Caco-2 (cell line): ENCODE results near the gene SHQ1. TPM values are rescaled to one million over a fixed set of nuclear protein-coding genes. Genes with fewer than 3 reads are reported as not detected.

Source experiments
- BruUV-seq: library from RNA; stranded (reverse); fragments of 400-500 nt; replicated peaks from 2 replicates; lab custom pipeline; 2021; lab: Mats Ljungman, UMichigan
- CTCF ChIA-PET: fragments of 300-600 bp; sonication (Branson Sonifier 250); formaldehyde crosslinking; loops from one replicate; lab custom pipeline; 2022; ENCODE audit warnings: antibody characterized with exemption; lab: Charles Lee
- POLR2A ChIA-PET: fragments of 300-600 bp; sonication (Branson Sonifier 250); formaldehyde crosslinking; loops from one replicate; lab custom pipeline; 2022; ENCODE audit warnings: antibody characterized with exemption; lab: Charles Lee
- DNase-seq, 2 experiments: peaks; one replicate each; pipeline versions ENCODE4 v3.0.0 to v3.0.0-alpha.2; 2020 to 2022
- H3K27me3 ChIP-seq: replicated peaks from 2 replicates; pipeline ENCODE4 v1.6.0; 2011; ENCODE audit warnings: low read length; ENCODE audit not compliant: control insufficient read depth, insufficient read depth
- H3K36me3 ChIP-seq: 2 replicates; pipeline ENCODE4 v1.5.1; 2011; ENCODE audit warnings: low read length; ENCODE audit not compliant: control insufficient read depth, insufficient read depth
- H3K4me1 ChIP-seq: fragments of 250-450 bp; sonication (Bioruptor Pico); 2 replicates; pipeline ENCODE4 v1.5.1; 2020; ENCODE audit warnings: mild to moderate bottlenecking
- H3K4me3 ChIP-seq: 2 replicates; pipeline ENCODE4 v1.5.1; 2011; ENCODE audit warnings: low read depth, mild to moderate bottlenecking, control low read depth, low read length
- H3K9me3 ChIP-seq: fragments of 250-450 bp; sonication (Bioruptor Pico); 2 replicates; pipeline ENCODE4 v1.5.1; 2020; ENCODE audit warnings: mild to moderate bottlenecking, moderate library complexity
- H3K27ac Mint-ChIP-seq: one replicate; pipeline ENCODE4 v1.8.0; 2022; ENCODE audit warnings: mixed read lengths; ENCODE audit not compliant: unreplicated experiment
- H3K27me3 Mint-ChIP-seq: one replicate; pipeline ENCODE4 v1.8.0; 2022; ENCODE audit warnings: mixed read lengths; ENCODE audit not compliant: insufficient read depth, unreplicated experiment
- H3K36me3 Mint-ChIP-seq: one replicate; pipeline ENCODE4 v1.8.0; 2022; ENCODE audit warnings: mild to moderate bottlenecking, mixed read lengths; ENCODE audit not compliant: insufficient read depth, unreplicated experiment
- H3K4me1 Mint-ChIP-seq: one replicate; pipeline ENCODE4 v1.8.0; 2022; ENCODE audit warnings: low read depth, mixed read lengths; ENCODE audit not compliant: unreplicated experiment
- H3K4me3 Mint-ChIP-seq: one replicate; pipeline ENCODE4 v1.8.0; 2022; ENCODE audit warnings: mild to moderate bottlenecking, moderate library complexity, mixed read lengths; ENCODE audit not compliant: unreplicated experiment
- H3K9me3 Mint-ChIP-seq: one replicate; pipeline ENCODE4 v1.8.0; 2022; ENCODE audit warnings: mixed read lengths; ENCODE audit not compliant: unreplicated experiment
- CTCF ChIP-seq, 2 experiments: fragments of 200-600 bp in 1 of 2; IDR thresholded peaks; 1 replicate in 1 of 2; 2 replicates in 1 of 2; pipeline versions ENCODE4 v1.5.1 to v1.8.0; 2011 to 2022; ENCODE audit warnings: antibody characterized with exemption in 1 of 2, control low read depth in 1 of 2, inconsistent platforms in 1 of 2, low read depth in 1 of 2, low read length in 1 of 2, mild to moderate bottlenecking in 1 of 2, moderate library complexity in 1 of 2; ENCODE audit not compliant: insufficient read depth in 1 of 2, severe bottlenecking in 1 of 2, unreplicated experiment in 1 of 2
- intact Hi-C: fragments of 100-400 bp; cut with micrococcal nuclease; formaldehyde crosslinking; loops from one replicate; pipeline ENCODE4 v1.10.0; 2022; ENCODE audit not compliant: unreplicated experiment
- total RNA-seq: library from RNA; stranded (reverse); gene quantifications from 2 replicates; pipeline ENCODE4 v1.2.3, GENCODE V29; 2022

The SHQ1 gene
- total RNA-seq, 1 experiment from 2014 or later, result 18.8 TPM

GRCh38 chr3:72836923-72837322 is 11.3 kb downstream of the SHQ1 start:
- CTCF ChIA-PET, result interaction anchor here (0.7 kb wide), 1 partner anchor 12 kb away, joined by 3 read pairs; no protein-coding TSS in a partner anchor

GRCh38 chr3:72836416-72836815 is 11.8 kb downstream of the SHQ1 start:
- POLR2A ChIA-PET, result no interaction called here
- no peak for DNase-seq
- TF ChIP-seq CTCF (IDR thresholded peaks at IDR 0.05; ENCODE audit: insufficient read depth in 1 of 2, low read depth in 1 of 2, low read length in 1 of 2, severe bottlenecking in 1 of 2, unreplicated experiment in 1 of 2), result no peak
- H3K9me3 Mint-ChIP-seq, result no peaks in the 10 kb centered on the region
- Histone ChIP-seq H3K36me3 (no peaks in the 10 kb centered on the region), H3K9me3 (no peaks in the 10 kb centered on the region), H3K27me3 (no peaks in the 10 kb centered on the region), H3K4me3 (no peak overlapping the region), H3K4me1 (no peaks in the 10 kb centered on the region)
- no TSS peak for BruUV-seq
- intact Hi-C loops, result no loop called here
- H3K4me1 Mint-ChIP-seq, result no peaks in the 10 kb centered on the region
- no peaks in the 10 kb centered on the region for H3K27me3 Mint-ChIP-seq
- no peak overlapping the region for H3K4me3 Mint-ChIP-seq
- CTCF ChIA-PET, result interaction anchor here (0.7 kb wide), 1 partner anchor 11 kb away, joined by 3 read pairs; no protein-coding TSS in a partner anchor
- peaks cover 18% of the 10 kb centered on the region for H3K36me3 Mint-ChIP-seq
- H3K27ac Mint-ChIP-seq, result no peak overlapping the region

More at GRCh38 chr3:72836923-72837322, 11.3 kb downstream of the SHQ1 start:
- Mint-ChIP-seq H3K27me3 (no peaks in the 10 kb centered on the region), H3K9me3 (no peaks in the 10 kb centered on the region), H3K4me3 (no peak overlapping the region), H3K4me1 (no peaks in the 10 kb centered on the region), H3K36me3 (peaks cover 18% of the 10 kb centered on the region), H3K27ac (no peak overlapping the region)
- no peak for TF ChIP-seq CTCF (IDR thresholded peaks at IDR 0.05; ENCODE audit: insufficient read depth in 1 of 2, low read depth in 1 of 2, low read length in 1 of 2, severe bottlenecking in 1 of 2, unreplicated experiment in 1 of 2)
- BruUV-seq, result no TSS peak
- Histone ChIP-seq H3K4me3 (no peak overlapping the region), H3K36me3 (no peaks in the 10 kb centered on the region), H3K9me3 (no peaks in the 10 kb centered on the region), H3K4me1 (no peaks in the 10 kb centered on the region), H3K27me3 (no peaks in the 10 kb centered on the region)
- DNase-seq, result no peak
- intact Hi-C loops, result no loop called here
- POLR2A ChIA-PET, result no interaction called here

- intact Hi-C loops, result no loop called here
- POLR2A ChIA-PET, result no interaction called here
- Mint-ChIP-seq H3K27me3 (no peaks in the 10 kb centered on the region), H3K36me3 (peaks cover 12% of the 10 kb centered on the region), H3K4me1 (no peaks in the 10 kb centered on the region), H3K4me3 (no peak overlapping the region), H3K9me3 (no peaks in the 10 kb centered on the region), H3K27ac (no peak overlapping the region)
- no peaks in the 10 kb centered on the region for H3K4me1 ChIP-seq
- no peaks in the 10 kb centered on the region for H3K9me3 ChIP-seq
- DNase-seq, result no peak
- CTCF ChIA-PET, result no interaction called here
- no peak for TF ChIP-seq CTCF (IDR thresholded peaks at IDR 0.05; ENCODE audit: insufficient read depth in 1 of 2, low read depth in 1 of 2, low read length in 1 of 2, severe bottlenecking in 1 of 2, unreplicated experiment in 1 of 2)
- no TSS peak for BruUV-seq
- H3K27me3 ChIP-seq, result no peaks in the 10 kb centered on the region
- no peak overlapping the region for H3K4me3 ChIP-seq
- H3K36me3 ChIP-seq, result no peaks in the 10 kb centered on the region
These were observed 17.6 kb downstream of the SHQ1 start for GRCh38 chr3:72830452-72831223.
